ENCODE measurements around the gene SSTR3. TPM values are rescaled to one million over a fixed set of nuclear protein-coding genes. Genes with fewer than 3 reads are reported as not detected.

Gene SSTR3
- total RNA-seq, 1 donor from 2014 or later, result not detected

- DNase-seq (no peak), ATAC-seq (no peak)
- no peaks in the 10 kb centered on the region for H3K4me1 ChIP-seq
- H3K4me3 ChIP-seq, result no peak overlapping the region
- intact Hi-C loops (cut with DNase I), result no loop called here
- H3K36me3 ChIP-seq, result no peaks in the 10 kb centered on the region
- TF ChIP-seq, protein P1, sequence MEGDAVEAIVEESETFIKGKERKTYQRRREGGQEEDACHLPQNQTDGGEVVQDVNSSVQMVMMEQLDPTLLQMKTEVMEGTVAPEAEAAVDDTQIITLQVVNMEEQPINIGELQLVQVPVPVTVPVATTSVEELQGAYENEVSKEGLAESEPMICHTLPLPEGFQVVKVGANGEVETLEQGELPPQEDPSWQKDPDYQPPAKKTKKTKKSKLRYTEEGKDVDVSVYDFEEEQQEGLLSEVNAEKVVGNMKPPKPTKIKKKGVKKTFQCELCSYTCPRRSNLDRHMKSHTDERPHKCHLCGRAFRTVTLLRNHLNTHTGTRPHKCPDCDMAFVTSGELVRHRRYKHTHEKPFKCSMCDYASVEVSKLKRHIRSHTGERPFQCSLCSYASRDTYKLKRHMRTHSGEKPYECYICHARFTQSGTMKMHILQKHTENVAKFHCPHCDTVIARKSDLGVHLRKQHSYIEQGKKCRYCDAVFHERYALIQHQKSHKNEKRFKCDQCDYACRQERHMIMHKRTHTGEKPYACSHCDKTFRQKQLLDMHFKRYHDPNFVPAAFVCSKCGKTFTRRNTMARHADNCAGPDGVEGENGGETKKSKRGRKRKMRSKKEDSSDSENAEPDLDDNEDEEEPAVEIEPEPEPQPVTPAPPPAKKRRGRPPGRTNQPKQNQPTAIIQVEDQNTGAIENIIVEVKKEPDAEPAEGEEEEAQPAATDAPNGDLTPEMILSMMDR (IDR thresholded peaks at IDR 0.05), result no peak
- no peaks in the 10 kb centered on the region for H3K9me3 ChIP-seq
- no peak overlapping the region for H3K27ac ChIP-seq
- no peaks in the 10 kb centered on the region for H3K27me3 ChIP-seq
Measured at GRCh38 chr22:37160027-37160426, 52.2 kb downstream of the SSTR3 start.

DNA sequence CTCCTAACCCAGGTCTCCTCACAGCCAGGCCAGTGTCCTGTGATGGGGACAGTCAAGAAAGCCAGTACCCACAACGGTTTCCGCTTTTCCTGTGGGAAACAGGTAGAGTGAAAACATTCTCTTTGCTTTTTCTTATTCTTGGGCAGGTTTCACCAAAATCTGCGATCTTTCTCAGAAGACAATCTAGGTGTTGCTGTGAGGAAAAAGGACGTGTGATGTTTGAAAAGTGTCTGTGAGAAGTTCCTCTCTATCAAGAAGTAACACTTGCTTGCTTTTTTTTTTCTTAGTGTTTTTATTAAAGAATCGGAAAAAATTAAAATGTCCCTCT lies 53.4 kb downstream of the SSTR3 start:
- ATAC-seq (no peak), DNase-seq (no peak)
- H3K4me1 ChIP-seq, result no peaks in the 10 kb centered on the region
- no peaks in the 10 kb centered on the region for H3K27me3 ChIP-seq
- H3K4me3 ChIP-seq, result no peak overlapping the region
- TF ChIP-seq, protein P1 (IDR thresholded peaks at IDR 0.05), result no peak
- H3K36me3 ChIP-seq, result no peaks in the 10 kb centered on the region
- no peaks in the 10 kb centered on the region for H3K9me3 ChIP-seq
- H3K27ac ChIP-seq, result no peak overlapping the region
- intact Hi-C loops (cut with DNase I), result no loop called here

DNA sequence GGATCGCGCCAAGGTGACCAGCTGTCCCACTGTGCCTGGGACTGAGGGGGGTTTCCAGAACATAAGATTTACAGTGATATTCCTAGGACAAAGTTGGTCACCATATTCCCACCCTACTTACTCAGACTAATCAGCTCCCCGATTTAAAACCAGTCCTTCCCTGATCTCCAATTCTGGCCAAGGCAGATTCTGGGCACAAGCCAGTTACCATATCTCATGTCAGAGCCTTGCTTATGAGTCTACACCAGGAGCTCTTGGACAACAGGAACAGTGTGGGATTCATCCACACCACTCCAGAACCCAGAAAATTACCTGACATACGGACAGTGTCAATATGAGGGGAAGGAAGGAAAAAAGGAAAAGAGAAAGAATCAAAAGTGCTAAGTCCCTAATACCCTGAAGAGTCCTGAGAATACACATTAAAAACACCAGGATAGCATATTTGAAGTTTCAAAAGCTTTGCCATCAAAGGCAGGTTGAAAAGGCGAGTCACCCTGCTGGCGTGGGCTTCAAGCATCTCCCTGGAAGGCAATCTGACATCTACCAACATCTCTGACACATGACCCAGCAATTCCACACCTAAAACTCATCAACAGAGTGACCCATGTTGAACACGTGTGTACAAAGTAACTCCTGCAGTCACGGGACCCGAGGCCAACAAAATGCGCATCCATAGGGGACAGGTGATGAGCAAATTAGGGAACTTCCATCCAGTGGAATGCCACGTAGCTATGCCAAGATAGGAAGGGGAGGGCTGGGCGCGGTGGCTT lies 54.6 kb downstream of the SSTR3 start:
- no peaks in the 10 kb centered on the region for H3K27me3 ChIP-seq
- H3K27ac ChIP-seq, result no peak overlapping the region
- no peaks in the 10 kb centered on the region for H3K36me3 ChIP-seq
- intact Hi-C loops (cut with DNase I), result no loop called here
- no peak for ATAC-seq
- no peaks in the 10 kb centered on the region for H3K4me1 ChIP-seq
- H3K4me3 ChIP-seq, result no peak overlapping the region
- no peaks in the 10 kb centered on the region for H3K9me3 ChIP-seq
- TF ChIP-seq, protein P1 (IDR thresholded peaks at IDR 0.05), result no peak
- no peak for DNase-seq

DNA sequence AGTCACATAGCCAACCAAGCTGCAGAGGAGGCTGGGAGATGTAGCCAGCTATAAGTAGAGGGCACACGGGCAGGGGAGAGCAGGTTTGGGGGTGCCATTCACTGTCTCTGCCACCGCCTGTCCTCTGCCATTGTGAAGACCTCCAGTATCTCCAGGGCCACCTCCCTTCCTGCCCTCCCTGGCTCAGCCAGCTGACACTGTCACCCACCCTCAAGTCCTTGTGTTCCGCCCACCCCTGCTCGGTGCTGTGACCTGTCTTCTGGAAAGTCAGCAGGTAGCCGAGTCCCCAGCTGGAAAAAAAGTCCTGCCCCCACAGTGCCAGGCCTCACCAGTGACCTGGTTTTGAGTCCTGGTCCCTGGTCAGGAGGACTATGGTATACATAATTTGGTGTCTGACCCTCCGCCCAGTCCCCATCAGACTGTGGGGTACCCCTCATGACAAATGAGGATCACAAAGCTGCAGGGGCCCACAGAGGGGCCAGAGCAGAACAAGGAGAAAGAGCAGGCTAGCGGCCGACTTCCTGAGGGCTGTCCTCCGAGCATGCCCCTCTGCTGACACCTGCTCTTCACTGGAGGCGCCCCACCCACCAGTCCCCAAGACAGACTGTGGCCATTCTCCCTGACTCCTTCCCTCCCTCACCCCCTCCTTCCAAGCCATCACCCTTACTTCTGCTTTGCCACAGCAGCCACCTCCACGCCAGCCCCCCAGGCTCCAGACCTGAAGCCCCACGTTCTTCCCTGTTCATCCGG lies 55.4 kb downstream of the SSTR3 start:
- H3K9me3 ChIP-seq, result no peaks in the 10 kb centered on the region
- intact Hi-C loops (cut with DNase I), result no loop called here
- no peak overlapping the region for H3K4me3 ChIP-seq
- DNase-seq (no peak), ATAC-seq (no peak)
- no peaks in the 10 kb centered on the region for H3K27me3 ChIP-seq
- no peaks in the 10 kb centered on the region for H3K36me3 ChIP-seq
- H3K4me1 ChIP-seq, result no peaks in the 10 kb centered on the region
- H3K27ac ChIP-seq, result no peak overlapping the region
- TF ChIP-seq, protein P1 (IDR thresholded peaks at IDR 0.05), result no peak

- no peak overlapping the region for H3K4me3 ChIP-seq
- DNase-seq (no peak), ATAC-seq (no peak)
- H3K9me3 ChIP-seq, result no peaks in the 10 kb centered on the region
- no peaks in the 10 kb centered on the region for H3K36me3 ChIP-seq
- intact Hi-C loops (cut with DNase I), result no loop called here
- no peaks in the 10 kb centered on the region for H3K27me3 ChIP-seq
- TF ChIP-seq, protein P1 (IDR thresholded peaks at IDR 0.05), result no peak
- no peaks in the 10 kb centered on the region for H3K4me1 ChIP-seq
- no peak overlapping the region for H3K27ac ChIP-seq
Measured at GRCh38 chr22:37155971-37156370, 56.3 kb downstream of the SSTR3 start.

All from upper lobe of right lung (tissue), 1 donor.